Osteocyte (in vitro differentiated cells): ENCODE measurements around the gene VTCN1. TPM values are rescaled to one million over a fixed set of nuclear protein-coding genes. Genes with fewer than 3 reads are reported as not detected.

Experiments used
- DNase-seq: peaks from one replicate; pipeline ENCODE4 v3.0.0; 2021; ENCODE audit warnings: mixed read lengths; ENCODE audit not compliant: unreplicated experiment; ENCODE audit errors: extremely low spot score
- H3K27ac Mint-ChIP-seq: one replicate; pipeline ENCODE4 v1.8.0; 2021; ENCODE audit warnings: mild to moderate bottlenecking, mixed read lengths; ENCODE audit not compliant: unreplicated experiment
- H3K27me3 Mint-ChIP-seq: one replicate; pipeline ENCODE4 v1.8.0; 2021; ENCODE audit warnings: mixed read lengths; ENCODE audit not compliant: unreplicated experiment
- H3K36me3 Mint-ChIP-seq: one replicate; pipeline ENCODE4 v1.8.0; 2021; ENCODE audit warnings: mixed read lengths; ENCODE audit not compliant: unreplicated experiment
- H3K4me1 Mint-ChIP-seq: one replicate; pipeline ENCODE4 v1.8.0; 2021; ENCODE audit warnings: mixed read lengths; ENCODE audit not compliant: unreplicated experiment
- H3K4me3 Mint-ChIP-seq: one replicate; pipeline ENCODE4 v1.8.0; 2021; ENCODE audit warnings: mild to moderate bottlenecking, moderate library complexity, mixed read lengths; ENCODE audit not compliant: unreplicated experiment
- H3K9me3 Mint-ChIP-seq: one replicate; pipeline ENCODE4 v1.8.0; 2021; ENCODE audit warnings: mixed read lengths; ENCODE audit not compliant: unreplicated experiment
- total RNA-seq: library from RNA; stranded (reverse); gene quantifications from 2 replicates; pipeline ENCODE4 v1.2.1, GENCODE V29; 2021
- TF ChIP-seq, protein P1 (sequence below): fragments of 200-600 bp; sonication (generic); IDR thresholded peaks from 2 replicates; pipeline ENCODE4 v1.5.0; 2021; ENCODE audit warnings: antibody characterized with exemption, mild to moderate bottlenecking, moderate library complexity

Gene VTCN1
- total RNA-seq, 1 donor from 2014 or later: not detected

DNA sequence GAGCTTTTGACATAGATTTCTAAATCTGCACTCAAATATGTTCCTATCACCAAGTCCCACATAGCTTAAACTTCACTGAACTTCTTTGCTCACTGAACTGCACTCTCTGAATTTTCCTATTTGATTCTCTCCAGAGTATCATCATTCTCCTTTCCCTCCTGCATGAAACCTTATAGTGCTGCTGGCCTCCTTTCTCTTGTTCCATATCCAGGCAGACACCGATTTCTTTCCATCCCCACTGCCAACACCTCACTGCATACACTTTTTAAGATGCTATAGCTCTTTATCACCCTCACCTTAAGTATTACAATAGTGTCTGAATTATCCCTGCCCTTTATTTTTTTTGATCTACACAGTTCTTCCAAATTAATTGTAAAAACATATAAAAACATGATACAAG lies 86.1 kb downstream of the VTCN1 start:
- peaks cover 4% of the 10 kb centered on the region for H3K27me3 Mint-ChIP-seq
- H3K36me3 Mint-ChIP-seq: no peaks in the 10 kb centered on the region
- TF ChIP-seq, protein P1, sequence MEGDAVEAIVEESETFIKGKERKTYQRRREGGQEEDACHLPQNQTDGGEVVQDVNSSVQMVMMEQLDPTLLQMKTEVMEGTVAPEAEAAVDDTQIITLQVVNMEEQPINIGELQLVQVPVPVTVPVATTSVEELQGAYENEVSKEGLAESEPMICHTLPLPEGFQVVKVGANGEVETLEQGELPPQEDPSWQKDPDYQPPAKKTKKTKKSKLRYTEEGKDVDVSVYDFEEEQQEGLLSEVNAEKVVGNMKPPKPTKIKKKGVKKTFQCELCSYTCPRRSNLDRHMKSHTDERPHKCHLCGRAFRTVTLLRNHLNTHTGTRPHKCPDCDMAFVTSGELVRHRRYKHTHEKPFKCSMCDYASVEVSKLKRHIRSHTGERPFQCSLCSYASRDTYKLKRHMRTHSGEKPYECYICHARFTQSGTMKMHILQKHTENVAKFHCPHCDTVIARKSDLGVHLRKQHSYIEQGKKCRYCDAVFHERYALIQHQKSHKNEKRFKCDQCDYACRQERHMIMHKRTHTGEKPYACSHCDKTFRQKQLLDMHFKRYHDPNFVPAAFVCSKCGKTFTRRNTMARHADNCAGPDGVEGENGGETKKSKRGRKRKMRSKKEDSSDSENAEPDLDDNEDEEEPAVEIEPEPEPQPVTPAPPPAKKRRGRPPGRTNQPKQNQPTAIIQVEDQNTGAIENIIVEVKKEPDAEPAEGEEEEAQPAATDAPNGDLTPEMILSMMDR: no peak
- no peak for DNase-seq
- H3K4me3 Mint-ChIP-seq: no peak overlapping the region
- no peaks in the 10 kb centered on the region for H3K9me3 Mint-ChIP-seq
- peaks cover 14% of the 10 kb centered on the region for H3K4me1 Mint-ChIP-seq
- no peak overlapping the region for H3K27ac Mint-ChIP-seq

DNA sequence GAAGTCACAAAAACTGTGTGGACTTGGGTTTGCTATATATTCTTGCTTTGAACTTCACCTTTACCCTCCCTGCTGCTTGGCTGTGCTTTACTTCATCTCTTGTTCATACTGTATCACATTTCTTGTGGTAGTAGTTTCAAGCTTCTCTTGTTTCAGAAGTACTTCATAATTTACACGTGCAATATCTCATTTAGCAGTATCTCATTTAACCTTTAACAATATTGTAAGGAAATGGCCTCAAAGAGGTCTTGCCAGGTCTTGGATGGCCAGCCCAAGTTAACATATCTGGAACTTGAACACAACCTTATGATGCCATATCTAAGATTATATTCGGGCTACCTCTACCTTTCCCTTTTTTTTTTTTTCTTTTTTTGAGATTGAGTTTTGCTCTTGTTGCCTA lies 87.5 kb downstream of the VTCN1 start:
- DNase-seq: no peak
- TF ChIP-seq, protein P1: no peak
- Mint-ChIP-seq H3K27ac (no peak overlapping the region), H3K4me1 (peaks cover 11% of the 10 kb centered on the region), H3K36me3 (no peaks in the 10 kb centered on the region), H3K4me3 (no peak overlapping the region), H3K27me3 (peaks cover 4% of the 10 kb centered on the region), H3K9me3 (no peaks in the 10 kb centered on the region)

DNA sequence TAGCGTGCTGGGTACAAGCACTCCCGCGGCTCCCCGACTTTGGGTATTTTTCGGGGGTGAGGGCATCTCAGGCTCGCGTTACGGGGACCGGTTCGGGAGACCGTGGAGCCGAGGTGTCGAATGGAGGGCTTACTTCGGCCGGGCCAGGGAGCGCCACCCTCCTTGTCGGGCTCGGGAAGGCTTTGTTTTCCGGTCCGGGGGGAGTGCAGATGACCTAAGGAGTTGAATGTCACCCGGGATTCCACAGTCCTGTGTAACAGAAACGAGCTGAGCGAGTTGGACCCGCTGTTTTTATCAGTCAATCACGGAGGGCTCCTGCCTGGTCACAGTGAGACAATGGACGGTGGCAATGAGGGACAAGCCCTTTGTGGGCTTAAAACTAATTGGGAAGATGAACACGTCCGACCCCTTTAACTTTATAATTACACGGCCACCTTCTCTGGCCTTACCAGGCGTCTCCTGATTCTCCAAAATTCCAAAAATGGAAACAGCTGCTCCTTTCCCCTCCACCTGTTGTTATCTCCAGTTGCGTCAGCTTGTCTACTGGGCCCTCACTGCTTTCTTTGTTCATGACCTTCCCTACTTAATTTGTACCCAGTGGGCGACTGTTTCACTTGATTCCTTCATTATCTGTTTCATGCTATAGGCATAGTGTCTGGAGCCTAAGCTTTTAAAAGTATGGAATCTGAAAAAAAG lies 88.2 kb downstream of the VTCN1 start:
- Mint-ChIP-seq H3K27me3 (peaks cover 4% of the 10 kb centered on the region), H3K4me1 (peaks cover 11% of the 10 kb centered on the region), H3K9me3 (no peaks in the 10 kb centered on the region), H3K36me3 (no peaks in the 10 kb centered on the region), H3K4me3 (peak overlapping the region; percentile 85), H3K27ac (peak overlapping the region; percentile 95)
- TF ChIP-seq, protein P1: no peak
- DNase-seq: no peak

DNA sequence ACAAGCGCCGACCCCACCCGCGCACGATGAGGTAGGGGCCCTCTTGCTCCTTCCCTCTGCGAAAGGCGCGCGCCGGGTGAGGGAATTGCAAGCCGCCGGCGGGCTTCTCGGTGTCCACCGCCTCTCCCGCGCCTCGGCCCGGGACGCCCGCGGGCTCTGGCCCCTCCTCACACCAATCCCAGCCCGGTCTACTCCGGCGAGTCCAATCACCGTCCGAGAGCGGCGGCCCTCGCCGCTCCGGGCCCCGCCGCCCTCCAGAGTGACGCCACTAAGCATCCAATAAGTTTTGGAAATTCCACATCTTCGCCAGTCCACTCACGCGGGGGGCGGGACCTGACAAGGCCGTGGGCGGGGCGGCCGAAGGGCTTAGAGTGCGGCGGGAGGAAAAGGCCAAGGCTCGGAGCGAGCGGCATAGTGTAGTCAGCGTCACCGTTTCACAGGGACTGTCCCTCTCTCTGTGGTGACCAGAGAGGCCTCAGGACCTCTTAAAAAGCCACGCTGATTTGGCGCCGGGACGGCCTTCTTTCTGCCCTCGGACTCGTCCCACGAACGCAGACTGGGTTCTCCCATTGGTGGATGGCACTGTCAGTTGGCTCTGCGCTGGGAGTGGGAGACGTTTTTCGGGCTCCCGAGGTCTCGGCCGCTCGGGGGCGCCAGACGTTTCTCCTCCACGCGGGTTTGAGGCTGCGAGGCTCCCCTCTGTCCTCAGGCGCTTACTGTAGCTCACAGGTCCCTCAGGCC lies 89.0 kb downstream of the VTCN1 start, which contains the start of gene TRIM45:
Gene TRIM45 (minus strand): TSS at position 161 of the 741 bp plus-strand sequence. CDS start 548 bp downstream, outside the sequence.
- TF ChIP-seq, protein P1: peak; percentile 91
- no peaks in the 10 kb centered on the region for H3K27me3 Mint-ChIP-seq
- peak within 1 kb of the TSS; percentile 85 for H3K4me3 Mint-ChIP-seq
- H3K36me3 Mint-ChIP-seq: no peaks in the 10 kb centered on the region
- DNase-seq: peak; percentile 98
- peaks cover 11% of the 10 kb centered on the region for H3K4me1 Mint-ChIP-seq
- no peaks in the 10 kb centered on the region for H3K9me3 Mint-ChIP-seq
- H3K27ac Mint-ChIP-seq: peak within 1 kb of the TSS; percentile 95
